ENCODE results near the gene CCDC9B. TPM values are rescaled to one million over a fixed set of nuclear protein-coding genes. Genes with fewer than 3 reads are reported as not detected.

The CCDC9B gene
- polyA plus RNA-seq, 1 of the 3 experiments (the other 2 are of a cell fraction): 13.7 TPM

GRCh38 chr15:40287505-40287904, 53.2 kb downstream of the CCDC9B start:
- Histone ChIP-seq H3K27ac (ENCODE audit: low read depth in 2 of 2, low read length in 1 of 2) (no peak overlapping the region), H3K36me3 (replicated peaks in 1 of 2; ENCODE audit: control insufficient read depth in 1 of 2, insufficient read depth in 2 of 2, low read length in 1 of 2) (no peaks in the 10 kb centered on the region), H3K9ac (no peak overlapping the region), H3K27me3 (ENCODE audit: insufficient read depth) (peaks cover 14% of the 10 kb centered on the region), H3K79me2 (ENCODE audit: insufficient read depth) (no peaks in the 10 kb centered on the region), H3K4me3 (ENCODE audit: low read depth in 2 of 2, low read length in 1 of 2) (no peak overlapping the region), H3F3A (replicated peaks; ENCODE audit: insufficient read depth) (peaks cover 7% of the 10 kb centered on the region), H4K20me1 (ENCODE audit: insufficient read depth) (no peaks in the 10 kb centered on the region), H3K4me2 (no peak overlapping the region), H3K9me3 (no peaks in the 10 kb centered on the region), H2AFZ (ENCODE audit: low read depth) (no peak overlapping the region), H3K9me2 (no peaks in the 10 kb centered on the region), H3K4me1 (ENCODE audit: control insufficient read depth in 1 of 2, insufficient read depth in 2 of 2, low read depth in 1 of 2, low read length in 1 of 2) (peaks cover 6 to 28% of the 10 kb centered on the region in 2 experiments; a peak in 3 of 4 replicates)
- TF ChIP-seq MEF2A (IDR thresholded peaks at IDR 0.05; ENCODE audit: borderline replicate concordance, low read depth): no peak
- TF ChIP-seq FOXJ3 (CRISPR knock-in tag; IDR thresholded peaks at IDR 0.05): no peak
- TF ChIP-seq RAD21 (IDR thresholded peaks at IDR 0.05; ENCODE audit: low read length): no peak
- TF ChIP-seq USF1 (IDR thresholded peaks at IDR 0.05; ENCODE audit: borderline replicate concordance, low read depth): no peak
- TF ChIP-seq SMC3 (IDR thresholded peaks at IDR 0.05; ENCODE audit: low read depth, low read length): no peak
- no peak for TF ChIP-seq FOXM1 (IDR thresholded peaks at IDR 0.05; ENCODE audit: low read depth)
- TF ChIP-seq POLR2AphosphoS5 (IDR thresholded peaks at IDR 0.05; ENCODE audit: low read depth, low read length): no peak
- no peak for TF ChIP-seq JUND (IDR thresholded peaks at IDR 0.05)
- no peak for TF ChIP-seq GABPA (IDR thresholded peaks at IDR 0.05; ENCODE audit: low read depth)
- no peak for TF ChIP-seq GATA2 (CRISPR knock-in tag; IDR thresholded peaks at IDR 0.05)
- 77% methylated on average over 3 of the region's 3 CpGs for WGBS (ENCODE audit: low lambda C conversion rate)
- DNase-seq: no peak
- CTCF ChIA-PET: interaction anchor here (0.8 to 66.3 kb wide), 4 partner anchors 12 to 54 kb away, joined by 3 to 2194 read pairs (median 106); partner anchors contain the start of genes CCDC9B, DISP2, INAFM2 and PAK6
- POLR2A ChIA-PET: no interaction called here

GRCh38 chr15:40286794-40287193, 53.9 kb downstream of the CCDC9B start:
- H3K79me2 ChIP-seq (ENCODE audit: insufficient read depth): no peaks in the 10 kb centered on the region
- H3K27ac ChIP-seq (ENCODE audit: low read depth in 2 of 2, low read length in 1 of 2): no peak overlapping the region
- H3K9me2 ChIP-seq: no peaks in the 10 kb centered on the region
- H3K4me2 ChIP-seq: no peak overlapping the region
- peaks cover 7% of the 10 kb centered on the region for H3F3A ChIP-seq (replicated peaks; ENCODE audit: insufficient read depth)
- H3K4me1 ChIP-seq (ENCODE audit: control insufficient read depth in 1 of 2, insufficient read depth in 2 of 2, low read depth in 1 of 2, low read length in 1 of 2): peaks cover 6 to 31% of the 10 kb centered on the region in 2 experiments; a peak in 3 of 4 replicates
- TF ChIP-seq USF2 (IDR thresholded peaks at IDR 0.05; ENCODE audit: borderline replicate concordance, low read depth, low read length): no peak
- TF ChIP-seq ELF1 (IDR thresholded peaks at IDR 0.05): no peak
- TF ChIP-seq ZBTB33 (IDR thresholded peaks at IDR 0.05; ENCODE audit: borderline replicate concordance, low read depth): no peak
- TF ChIP-seq PBX3 (IDR thresholded peaks at IDR 0.05): no peak
- TF ChIP-seq MAX (IDR thresholded peaks at IDR 0.05; ENCODE audit: low read depth): no peak
- no peak for TF ChIP-seq USF1 (IDR thresholded peaks at IDR 0.05; ENCODE audit: borderline replicate concordance, low read depth)
- no peak for TF ChIP-seq JUND (IDR thresholded peaks at IDR 0.05)
- no peak for TF ChIP-seq GABPA (IDR thresholded peaks at IDR 0.05; ENCODE audit: low read depth)
- no peak for TF ChIP-seq TEAD4 (IDR thresholded peaks at IDR 0.05; ENCODE audit: borderline replicate concordance, insufficient read depth)
- no peak for TF ChIP-seq FOSL2 (IDR thresholded peaks at IDR 0.05; ENCODE audit: borderline replicate concordance, low read depth)
- no peak overlapping the region for H3K4me3 ChIP-seq (ENCODE audit: low read depth in 2 of 2, low read length in 1 of 2)
- H3K9me3 ChIP-seq: no peaks in the 10 kb centered on the region
- peaks cover 18% of the 10 kb centered on the region for H3K27me3 ChIP-seq (ENCODE audit: insufficient read depth)
- H3K36me3 ChIP-seq (replicated peaks in 1 of 2; ENCODE audit: control insufficient read depth in 1 of 2, insufficient read depth in 2 of 2, low read length in 1 of 2): no peaks in the 10 kb centered on the region
- no peaks in the 10 kb centered on the region for H4K20me1 ChIP-seq (ENCODE audit: insufficient read depth)
- no peak for DNase-seq
- ChIA-PET CTCF (interaction anchor here (0.8 to 66.3 kb wide), 3 partner anchors 11 to 55 kb away, joined by 3 to 2194 read pairs (median 210); partner anchors contain the start of genes CCDC9B, DISP2, INAFM2 and PHGR1), POLR2A (no interaction called here)
- no peak overlapping the region for H3K9ac ChIP-seq
- H2AFZ ChIP-seq (ENCODE audit: low read depth): no peak overlapping the region
- WGBS (ENCODE audit: low lambda C conversion rate): 67% methylated on average over 3 of the region's 7 CpGs

All from SK-N-SH (cell line).